ENCODE measurements around the gene RNF31.

Gene RNF31

DNA sequence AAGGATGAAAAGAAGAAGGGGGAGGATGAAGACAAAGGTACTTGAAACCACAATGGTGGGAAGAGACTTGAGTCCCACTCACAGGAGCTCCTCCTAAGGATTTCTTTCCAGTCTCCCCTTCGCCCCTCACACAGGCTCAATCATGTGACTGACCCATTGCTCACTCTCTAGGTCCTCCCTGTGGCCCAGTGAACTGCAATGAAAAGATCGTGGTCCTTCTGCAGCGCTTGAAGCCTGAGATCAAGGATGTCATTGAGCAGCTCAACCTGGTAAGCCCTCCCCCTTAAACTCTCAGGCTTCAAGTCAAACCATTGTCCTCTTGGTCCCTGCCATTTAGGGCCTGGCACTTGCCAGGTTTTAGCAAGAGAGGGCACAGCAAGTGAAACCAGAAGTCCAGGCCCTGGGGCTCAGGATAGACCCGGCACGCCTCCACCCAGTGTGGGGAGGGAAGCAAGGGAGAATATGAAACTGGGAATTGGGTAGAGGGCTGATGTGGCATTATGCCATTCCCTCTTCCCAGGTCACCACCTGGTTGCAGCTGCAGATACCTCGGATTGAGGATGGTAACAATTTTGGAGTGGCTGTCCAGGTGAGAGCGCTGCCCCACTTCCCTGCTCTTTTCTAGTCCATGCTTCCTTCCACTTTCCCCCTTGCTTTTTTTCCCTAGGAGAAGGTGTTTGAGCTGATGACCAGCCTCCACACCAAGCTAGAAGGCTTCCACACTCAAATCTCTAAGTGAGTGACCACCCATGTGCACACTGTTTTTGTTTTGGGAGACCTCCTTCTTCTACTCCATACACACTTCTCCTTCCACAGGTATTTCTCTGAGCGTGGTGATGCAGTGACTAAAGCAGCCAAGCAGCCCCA, 9.5 kb upstream of the RNF31 start:
- no peak for DNase-seq (ENCODE audit: low spot score)

GRCh38 chr14:24138396-24139271, 8.7 kb upstream of the RNF31 start:
- no peak for DNase-seq (ENCODE audit: low spot score)

DNA sequence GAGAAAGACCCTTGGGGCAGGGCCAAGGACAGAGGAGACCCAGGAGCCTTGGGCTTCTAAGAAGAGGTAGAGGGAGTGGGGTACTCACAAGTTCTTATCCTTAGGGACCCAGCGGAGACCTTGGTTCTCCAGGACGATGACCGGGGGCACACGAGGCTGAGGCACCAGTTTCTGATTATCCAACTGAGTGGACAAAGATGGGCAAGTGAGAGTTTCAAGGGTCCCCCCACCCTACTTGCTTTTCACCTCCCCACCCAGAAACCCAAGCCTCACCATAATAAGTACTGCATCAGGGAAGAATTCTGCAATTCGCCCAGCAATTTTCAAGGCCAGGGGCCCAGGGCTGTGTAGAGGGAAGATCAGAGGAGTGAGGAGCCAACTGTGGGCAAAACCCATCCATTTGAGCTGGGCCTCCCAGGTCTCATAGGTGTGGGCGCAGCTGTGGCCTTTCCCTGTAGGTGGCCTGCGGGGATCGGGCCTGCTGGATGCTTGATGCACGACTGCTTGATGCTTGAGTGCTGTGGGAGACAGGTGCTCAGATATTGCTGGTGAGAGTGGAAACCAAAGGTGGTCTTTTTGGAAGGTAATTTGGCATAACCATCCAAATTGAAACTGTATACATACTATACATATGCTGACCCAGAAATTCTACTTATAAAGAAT, 7.9 kb upstream of the RNF31 start:
- DNase-seq (ENCODE audit: low spot score) = peak; percentile 20

GRCh38 chr14:24141097-24141880, 6.0 kb upstream of the RNF31 start, which contains the start of gene EMC9:
Gene EMC9 (minus strand): TSS chr14:24141591. CDS start chr14:24141304, 287 bp downstream.
- DNase-seq (ENCODE audit: low spot score) = peak; percentile 99

- no peak for DNase-seq (ENCODE audit: low spot score)
Observed at GRCh38 chr14:24143511-24143910, 3.8 kb upstream of the RNF31 start.

DNA sequence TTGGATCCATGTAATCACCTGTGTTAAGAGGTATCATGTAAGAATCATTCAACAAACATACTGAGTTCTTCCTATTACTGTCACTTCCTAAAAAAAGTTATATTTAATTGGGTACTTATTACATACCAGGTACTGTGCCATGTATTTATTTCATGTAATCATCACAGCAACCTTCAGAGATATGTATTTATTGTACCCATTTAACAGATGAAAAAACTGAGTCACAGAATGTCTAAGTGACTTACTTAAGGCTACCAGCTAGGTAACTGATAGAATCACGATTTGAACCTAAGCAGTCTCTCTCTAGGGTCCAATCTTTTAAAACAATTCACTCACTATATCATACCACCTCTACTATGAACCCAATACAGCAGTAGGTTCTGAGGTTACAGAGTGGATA, 2.8 kb upstream of the RNF31 start:
- DNase-seq (ENCODE audit: low spot score) = no peak

DNA sequence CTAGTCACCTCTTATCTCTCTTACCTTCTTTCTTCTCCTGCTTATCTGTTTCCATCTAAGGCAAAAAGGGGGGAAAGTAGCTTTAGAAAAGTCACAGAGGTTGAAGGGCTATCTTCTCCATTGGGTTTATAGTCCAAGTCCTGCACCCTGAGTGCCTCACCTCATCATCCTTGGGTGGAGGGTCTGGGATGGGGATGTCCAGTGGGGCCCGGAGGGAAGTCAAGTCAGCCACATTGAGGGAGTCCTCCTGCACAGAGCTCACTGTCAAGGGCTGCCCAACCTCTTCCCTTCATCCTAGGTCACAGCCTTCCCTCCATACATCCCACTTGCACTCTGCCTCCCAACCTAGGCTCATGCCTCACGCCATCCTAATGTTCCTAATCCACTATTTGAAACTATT, 2.1 kb upstream of the RNF31 start:
- no peak for DNase-seq (ENCODE audit: low spot score)

GRCh38 chr14:24145690-24146452, 1.4 kb upstream of the RNF31 start:
- DNase-seq (ENCODE audit: low spot score) = no peak

DNA sequence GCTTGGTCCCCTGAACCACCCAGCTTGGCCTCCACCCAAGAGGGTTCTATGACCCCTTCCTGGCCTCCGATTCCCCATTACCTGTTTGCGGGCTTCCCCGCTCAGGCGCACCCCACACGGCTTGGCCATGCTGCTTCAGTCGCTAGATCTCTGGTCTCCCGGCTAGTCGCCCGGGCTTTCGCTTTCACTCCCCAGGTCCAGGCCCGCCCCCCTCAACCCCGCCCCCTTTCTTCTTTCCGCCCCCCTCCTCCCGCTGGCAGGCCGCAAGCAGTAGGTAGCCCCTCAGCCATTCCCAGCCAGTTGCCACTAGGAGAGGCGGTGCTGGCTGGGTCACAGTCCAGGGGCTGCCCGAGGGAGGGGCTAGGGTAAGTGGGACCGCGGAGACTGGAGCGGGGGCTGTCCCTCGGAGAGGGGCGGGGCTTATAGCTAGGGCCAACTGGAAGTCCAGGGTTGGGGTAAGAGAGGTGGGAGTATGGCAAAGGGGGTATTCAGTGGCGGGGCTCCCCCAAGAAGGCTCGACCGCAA, 783 bp upstream of the RNF31 start, which contains the start of gene PSME2:
Gene PSME2 (minus strand): TSS at position 158 of the 525 bp plus-strand sequence. CDS start 29 bp downstream, at position 129.
- DNase-seq (ENCODE audit: low spot score) = peak; percentile 97

DNA sequence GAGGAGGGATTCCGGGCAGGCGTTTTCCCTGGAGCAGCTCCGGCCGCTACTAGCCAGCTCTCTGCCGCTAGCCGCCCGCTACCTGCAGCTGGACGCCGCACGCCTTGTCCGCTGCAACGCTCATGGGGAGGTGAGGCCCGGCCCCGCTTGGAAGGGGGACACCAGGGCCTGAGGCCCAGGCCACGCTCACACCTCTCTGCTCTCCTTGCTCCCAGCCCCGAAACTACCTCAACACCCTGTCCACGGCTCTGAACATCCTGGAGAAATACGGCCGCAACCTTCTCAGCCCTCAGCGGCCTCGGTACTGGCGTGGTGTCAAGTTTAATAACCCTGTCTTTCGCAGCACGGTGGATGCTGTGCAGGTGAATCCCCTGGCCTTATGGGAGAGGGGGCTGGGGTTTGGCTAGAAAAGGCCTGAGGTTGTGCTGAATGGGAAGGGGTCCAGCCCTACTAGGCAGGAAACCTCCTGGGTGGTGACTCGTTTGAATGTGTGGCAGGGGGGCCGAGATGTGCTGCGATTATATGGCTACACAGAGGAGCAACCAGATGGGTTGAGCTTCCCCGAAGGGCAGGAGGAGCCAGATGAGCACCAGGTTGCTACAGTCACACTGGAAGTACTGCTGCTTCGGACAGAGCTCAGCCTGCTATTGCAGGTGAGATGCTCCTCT, 597 bp downstream of the RNF31 start:
- DNase-seq (ENCODE audit: low spot score) = no peak

- no peak for DNase-seq (ENCODE audit: low spot score)
Observed at GRCh38 chr14:24149302-24149969, 2.1 kb downstream of the RNF31 start.

DNA sequence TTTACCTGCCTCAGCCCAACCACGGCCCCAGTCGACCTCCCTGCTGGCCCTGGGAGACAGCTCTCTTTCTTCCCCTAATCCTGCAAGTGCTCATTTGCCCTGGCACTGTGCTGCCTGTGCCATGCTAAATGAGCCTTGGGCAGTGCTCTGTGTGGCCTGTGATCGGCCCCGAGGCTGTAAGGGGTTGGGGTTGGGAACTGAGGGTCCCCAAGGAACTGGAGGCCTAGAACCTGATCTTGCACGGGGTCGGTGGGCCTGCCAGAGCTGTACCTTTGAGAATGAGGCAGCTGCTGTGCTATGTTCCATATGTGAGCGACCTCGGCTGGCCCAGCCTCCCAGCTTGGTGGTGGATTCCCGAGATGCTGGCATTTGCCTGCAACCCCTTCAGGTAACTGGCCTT, 2.8 kb downstream of the RNF31 start:
- DNase-seq (ENCODE audit: low spot score) = no peak

- DNase-seq (ENCODE audit: low spot score) = no peak
Observed at GRCh38 chr14:24150567-24150966, 3.3 kb downstream of the RNF31 start.

DNA sequence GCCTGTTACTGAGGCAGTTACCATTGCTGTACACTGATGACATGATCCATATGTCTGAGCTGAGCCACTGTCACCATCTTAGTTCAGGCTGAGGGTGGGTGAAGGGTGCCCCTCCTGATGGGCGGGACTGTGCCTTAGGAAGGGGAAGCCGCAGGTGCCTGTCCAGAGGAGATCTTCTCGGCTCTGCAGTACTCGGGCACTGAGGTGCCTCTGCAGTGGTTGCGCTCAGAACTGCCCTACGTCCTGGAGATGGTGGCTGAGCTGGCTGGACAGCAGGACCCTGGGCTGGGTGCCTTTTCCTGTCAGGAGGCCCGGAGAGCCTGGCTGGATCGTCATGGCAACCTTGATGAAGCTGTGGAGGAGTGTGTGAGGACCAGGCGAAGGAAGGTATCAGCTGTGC, 3.7 kb downstream of the RNF31 start:
- DNase-seq (ENCODE audit: low spot score) = no peak

- DNase-seq (ENCODE audit: low spot score) = no peak
Observed at GRCh38 chr14:24151404-24152080, 4.2 kb downstream of the RNF31 start.

GRCh38 chr14:24155100-24155499, 7.8 kb downstream of the RNF31 start:
- DNase-seq (ENCODE audit: low spot score) = no peak

GRCh38 chr14:24156840-24157239, 9.5 kb downstream of the RNF31 start:
- DNase-seq (ENCODE audit: low spot score) = no peak

GRCh38 chr14:24157331-24157730, 10.0 kb downstream of the RNF31 start:
- no peak for DNase-seq (ENCODE audit: low spot score)

Data from LoVo (cell line).